Hepatocyte (in vitro differentiated cells): ENCODE measurements around the gene CPLX1. TPM values are rescaled to one million over a fixed set of nuclear protein-coding genes. Genes with fewer than 3 reads are reported as not detected.

Source experiments
- DNase-seq: peaks from one replicate; pipeline ENCODE4 v3.0.0-alpha.2; 2016; ENCODE audit warnings: low spot score
- H2AFZ ChIP-seq: fragments of 200-600 bp; sonication (generic); 2 replicates; pipeline ENCODE4 v1.6.0; 2016; ENCODE audit warnings: antibody characterized with exemption, mild to moderate bottlenecking
- H3K27ac ChIP-seq: fragments of 200-600 bp; sonication (generic); 2 replicates; pipeline ENCODE4 v1.5.1; 2016; ENCODE audit warnings: mild to moderate bottlenecking
- H3K27me3 ChIP-seq: fragments of 200-600 bp; sonication (generic); 2 replicates; pipeline ENCODE4 v1.6.1; 2016
- H3K36me3 ChIP-seq: fragments of 200-600 bp; sonication (generic); replicated peaks from 2 replicates; pipeline ENCODE4 v1.5.1; 2016; ENCODE audit warnings: low read depth; ENCODE audit not compliant: insufficient read depth
- H3K4me1 ChIP-seq: fragments of 200-600 bp; sonication (generic); 2 replicates; pipeline ENCODE4 v1.5.1; 2016; ENCODE audit warnings: mild to moderate bottlenecking, moderate library complexity; ENCODE audit not compliant: insufficient read depth
- H3K4me2 ChIP-seq: fragments of 200-600 bp; sonication (generic); 2 replicates; pipeline ENCODE4 v1.6.0; 2016
- H3K4me3 ChIP-seq: fragments of 200-600 bp; sonication (generic); 2 replicates; pipeline ENCODE4 v1.5.1; 2016; ENCODE audit warnings: mild to moderate bottlenecking
- H3K79me2 ChIP-seq: fragments of 200-600 bp; sonication (generic); 2 replicates; pipeline ENCODE4 v1.6.0; 2017; ENCODE audit warnings: mild to moderate bottlenecking
- H3K9me2 ChIP-seq: fragments of 200-600 bp; sonication (generic); replicated peaks from 2 replicates; pipeline ENCODE4 v1.6.0; 2017; ENCODE audit warnings: mild to moderate bottlenecking; ENCODE audit not compliant: insufficient read depth
- H3K9me3 ChIP-seq: fragments of 200-600 bp; sonication (generic); 2 replicates; pipeline ENCODE4 v1.5.1; 2016; ENCODE audit warnings: low read depth, mild to moderate bottlenecking
- H4K20me1 ChIP-seq: fragments of 200-600 bp; sonication (generic); 2 replicates; pipeline ENCODE4 v1.6.0; 2016; ENCODE audit warnings: mild to moderate bottlenecking; ENCODE audit not compliant: insufficient read depth, poor library complexity, severe bottlenecking
- EZH2 ChIP-seq: fragments of 200-600 bp; sonication (generic); IDR thresholded peaks from 2 replicates; pipeline ENCODE4 v1.6.1; 2016; ENCODE audit warnings: antibody characterized with exemption, mild to moderate bottlenecking, borderline replicate concordance
- EZH2phosphoT487 ChIP-seq: fragments of 200-600 bp; sonication (generic); IDR thresholded peaks from one replicate; pipeline ENCODE4 v1.6.1; 2018; ENCODE audit warnings: antibody characterized with exemption, mild to moderate bottlenecking, low read depth, moderate library complexity; ENCODE audit not compliant: unreplicated experiment, severe bottlenecking
- WGBS: methylation state at CpG from one replicate; pipeline ENCODE4 v1.1.6; 2016; ENCODE audit warnings: low lambda C conversion rate; ENCODE audit errors: missing lambda C conversion rate; 5-methylcytosine and 5-hydroxymethylcytosine counted together
- polyA plus RNA-seq: library from polyadenylated mRNA; unstranded; fragments of >200 nt; fragmentation: Nextera tagmentation; extraction: Ambion mirVana; gene quantifications from 2 replicates; pipeline ENCODE4 v1.2.1, GENCODE V29; 2016
- total RNA-seq: library from RNA; depleted of rRNA; stranded (reverse); fragments of >200 nt; gene quantifications from 2 replicates; pipeline ENCODE4 v1.2.3, GENCODE V29; 2014
- TF ChIP-seq, protein P1 (sequence below): fragments of 200-600 bp; sonication (generic); IDR thresholded peaks from 2 replicates; pipeline ENCODE4 v1.5.1; 2016; ENCODE audit warnings: antibody characterized with exemption, mild to moderate bottlenecking; ENCODE audit not compliant: poor library complexity

The CPLX1 gene
- total and polyA plus RNA-seq, 2 experiments from 2014 or later = 0.30 to 2.0 TPM

GRCh38 chr4:742096-742741, 83.7 kb downstream of the CPLX1 start:
- H3K79me2 ChIP-seq = no peaks in the 10 kb centered on the region
- no peak overlapping the region for H3K27ac ChIP-seq
- no peak overlapping the region for H3K4me3 ChIP-seq
- H2AFZ ChIP-seq = no peak overlapping the region
- no peaks in the 10 kb centered on the region for H3K4me1 ChIP-seq
- peaks cover 6% of the 10 kb centered on the region for H4K20me1 ChIP-seq
- WGBS = 88% methylated on average over 19 of the region's 21 CpGs
- H3K9me2 ChIP-seq = no peaks in the 10 kb centered on the region
- H3K36me3 ChIP-seq = peaks cover 6% of the 10 kb centered on the region
- TF ChIP-seq, protein P1, sequence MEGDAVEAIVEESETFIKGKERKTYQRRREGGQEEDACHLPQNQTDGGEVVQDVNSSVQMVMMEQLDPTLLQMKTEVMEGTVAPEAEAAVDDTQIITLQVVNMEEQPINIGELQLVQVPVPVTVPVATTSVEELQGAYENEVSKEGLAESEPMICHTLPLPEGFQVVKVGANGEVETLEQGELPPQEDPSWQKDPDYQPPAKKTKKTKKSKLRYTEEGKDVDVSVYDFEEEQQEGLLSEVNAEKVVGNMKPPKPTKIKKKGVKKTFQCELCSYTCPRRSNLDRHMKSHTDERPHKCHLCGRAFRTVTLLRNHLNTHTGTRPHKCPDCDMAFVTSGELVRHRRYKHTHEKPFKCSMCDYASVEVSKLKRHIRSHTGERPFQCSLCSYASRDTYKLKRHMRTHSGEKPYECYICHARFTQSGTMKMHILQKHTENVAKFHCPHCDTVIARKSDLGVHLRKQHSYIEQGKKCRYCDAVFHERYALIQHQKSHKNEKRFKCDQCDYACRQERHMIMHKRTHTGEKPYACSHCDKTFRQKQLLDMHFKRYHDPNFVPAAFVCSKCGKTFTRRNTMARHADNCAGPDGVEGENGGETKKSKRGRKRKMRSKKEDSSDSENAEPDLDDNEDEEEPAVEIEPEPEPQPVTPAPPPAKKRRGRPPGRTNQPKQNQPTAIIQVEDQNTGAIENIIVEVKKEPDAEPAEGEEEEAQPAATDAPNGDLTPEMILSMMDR = no peak
- TF ChIP-seq EZH2 (no peak), EZH2phosphoT487 (no peak)
- H3K9me3 ChIP-seq = no peaks in the 10 kb centered on the region
- no peak for DNase-seq
- no peaks in the 10 kb centered on the region for H3K27me3 ChIP-seq
- no peak overlapping the region for H3K4me2 ChIP-seq

GRCh38 chr4:740656-741282, 85.2 kb downstream of the CPLX1 start:
- H3K9me2 ChIP-seq = no peaks in the 10 kb centered on the region
- 93% methylated on average over 19 of the region's 19 CpGs for whole genome bisulfite sequencing
- DNase-seq = no peak
- H3K9me3 ChIP-seq = no peaks in the 10 kb centered on the region
- H2AFZ ChIP-seq = no peak overlapping the region
- H3K4me3 ChIP-seq = no peak overlapping the region
- no peak overlapping the region for H3K27ac ChIP-seq
- peaks cover 6% of the 10 kb centered on the region for H3K36me3 ChIP-seq
- no peaks in the 10 kb centered on the region for H3K4me1 ChIP-seq
- no peaks in the 10 kb centered on the region for H3K27me3 ChIP-seq
- H4K20me1 ChIP-seq = peaks cover 6% of the 10 kb centered on the region
- TF ChIP-seq EZH2 = no peak
- no peak for TF ChIP-seq EZH2phosphoT487
- TF ChIP-seq, protein P1 = no peak
- H3K4me2 ChIP-seq = no peak overlapping the region
- no peaks in the 10 kb centered on the region for H3K79me2 ChIP-seq

GRCh38 chr4:740011-740410, 85.9 kb downstream of the CPLX1 start:
- H3K36me3 ChIP-seq = peaks cover 6% of the 10 kb centered on the region
- WGBS = 97% methylated on average over 12 of the region's 12 CpGs
- H3K4me2 ChIP-seq = no peak overlapping the region

More at GRCh38 chr4:740011-740410, 85.9 kb downstream of the CPLX1 start:
- Histone ChIP-seq H3K79me2 (no peaks in the 10 kb centered on the region), H3K4me1 (no peaks in the 10 kb centered on the region), H3K9me2 (no peaks in the 10 kb centered on the region), H3K27ac (no peak overlapping the region), H2AFZ (no peak overlapping the region), H4K20me1 (peaks cover 6% of the 10 kb centered on the region), H3K4me3 (no peak overlapping the region), H3K9me3 (no peaks in the 10 kb centered on the region), H3K27me3 (no peaks in the 10 kb centered on the region)
- TF ChIP-seq, protein P1 = no peak
- TF ChIP-seq EZH2 = no peak
- no peak for TF ChIP-seq EZH2phosphoT487
- no peak for DNase-seq
